NCI-H446 (cell line): Measurements from ENCODE around the gene TMBIM6.
"Not testable (repeated sequence)": the region's sequence is repeated elsewhere in the genome, so short reads cannot be mapped to it uniquely, and the experiment has no call there.

ENCODE experiments used
- DNase-seq, 2 experiments: peaks; one replicate each; lab custom pipeline; 2025; lab: John Stamatoyannopoulos, UW

Gene TMBIM6

GRCh38 chr12:49740930-49741881, at the start of gene TMBIM6:
TSS of gene TMBIM6 (plus strand) at chr12:49741557. CDS start at chr12:49752494, 10,937 bp downstream.
- DNase-seq, result peak; percentile 99

- no peak for DNase-seq
These were observed 48.5 kb upstream of the TMBIM6 start for GRCh38 chr12:49692851-49693250.

- DNase-seq, result no peak
These were observed 47.4 kb upstream of the TMBIM6 start for GRCh38 chr12:49693931-49694444.

GRCh38 chr12:49696723-49697122, 44.6 kb upstream of the TMBIM6 start:
- DNase-seq, result no peak

GRCh38 chr12:49697808-49698207, 43.5 kb upstream of the TMBIM6 start:
- DNase-seq, result no peak

GRCh38 chr12:49698619-49699545, 42.5 kb upstream of the TMBIM6 start:
- DNase-seq, result no peak

GRCh38 chr12:49702009-49702408, 39.3 kb upstream of the TMBIM6 start:
- no peak for DNase-seq

- no peak for DNase-seq
These were observed 38.6 kb upstream of the TMBIM6 start for GRCh38 chr12:49702676-49703215.

- no peak for DNase-seq
These were observed 37.7 kb upstream of the TMBIM6 start for GRCh38 chr12:49703647-49704137.

GRCh38 chr12:49705479-49706134, 35.8 kb upstream of the TMBIM6 start:
- no peak for DNase-seq

GRCh38 chr12:49706351-49707127, 34.8 kb upstream of the TMBIM6 start:
- DNase-seq, result no peak

- peak; percentile 87 to 97 for DNase-seq
These were observed 34.1 kb upstream of the TMBIM6 start, which contains the start of gene FMNL3 for GRCh38 chr12:49707128-49707811. TSS of gene FMNL3 (minus strand) at chr12:49707405. CDS start at chr12:49707180, 225 bp downstream.

GRCh38 chr12:49707812-49708147, 33.6 kb upstream of the TMBIM6 start:
- no peak for DNase-seq

GRCh38 chr12:49708851-49709250, 32.5 kb upstream of the TMBIM6 start:
- DNase-seq, result no peak

GRCh38 chr12:49713952-49714351, 27.4 kb upstream of the TMBIM6 start:
- DNase-seq, result not testable (repeated sequence)

GRCh38 chr12:49716553-49716952, 24.8 kb upstream of the TMBIM6 start:
- DNase-seq, result no peak

- not testable (repeated sequence) for DNase-seq
These were observed 23.6 kb upstream of the TMBIM6 start for GRCh38 chr12:49717800-49718199.

- no peak for DNase-seq
These were observed 21.1 kb upstream of the TMBIM6 start for GRCh38 chr12:49720214-49720613.

- DNase-seq, result not testable (repeated sequence)
These were observed 20.0 kb upstream of the TMBIM6 start for GRCh38 chr12:49721355-49721754.

GRCh38 chr12:49728446-49728845, 12.9 kb upstream of the TMBIM6 start:
- no peak for DNase-seq
